K562 (cell line): ENCODE measurements around the gene SMIM13. TPM values are rescaled to one million over a fixed set of nuclear protein-coding genes. Genes with fewer than 3 reads are reported as not detected.

ENCODE experiments used
- ELF4 ChIP-seq: fragments of 450-650 bp; formaldehyde crosslinking; IDR thresholded peaks from 2 replicates; pipeline ENCODE4 v1.4.0; 2022; ENCODE audit warnings: missing genetic modification characterization
- MGA ChIP-seq: fragments of 450-650 bp; IDR thresholded peaks from 2 replicates; pipeline ENCODE4 v1.6.1; 2016; ENCODE audit warnings: mild to moderate bottlenecking, moderate library complexity
- PML ChIP-seq: IDR thresholded peaks from 2 replicates; pipeline ENCODE4 v1.6.1; 2012; ENCODE audit warnings: low read length, inconsistent platforms
- ZKSCAN1 ChIP-seq: fragments of 150-350 bp; IDR thresholded peaks from 2 replicates; pipeline ENCODE4 v1.6.1; 2016; ENCODE audit warnings: low read depth, low read length
- ZNF174 ChIP-seq: fragments of 250-450 bp; sonication (Bioruptor Pico); IDR thresholded peaks from 2 replicates; pipeline ENCODE4 v1.4.0; 2020; ENCODE audit warnings: mild to moderate bottlenecking
- ZNF592 ChIP-seq: fragments of 450-650 bp; IDR thresholded peaks from 2 replicates; pipeline ENCODE4 v1.6.1; 2017; ENCODE audit warnings: antibody characterized with exemption, mild to moderate bottlenecking
- polyA plus RNA-seq, 8 experiments: library from polyadenylated mRNA; depleted of rRNA in 4 of 8; stranded (reverse) in 5 of 8; unstranded in 3 of 8; fragments of >200 nt; fragmentation: Nextera tagmentation in 2 of 8; fragmentation: Illumina TruSeq in 1 of 8; extraction: Ambion mirVana in 2 of 8; extraction: Trizol in 1 of 8; gene quantifications; 2 replicates each; pipeline versions ENCODE4 v1.2.1 to v1.2.3, GENCODE V29; 2011 to 2014; ENCODE audit warnings: inconsistent platforms in 1 of 8, missing spikeins in 1 of 8
- total RNA-seq, 7 experiments: library from RNA; depleted of rRNA in 6 of 7; stranded (reverse); fragments of >200 nt in 6 of 7; fragmentation: Illumina TruSeq in 2 of 7; extraction: Trizol in 2 of 7; gene quantifications; 2 replicates each; pipeline versions ENCODE4 v1.2.1 to v1.2.3, GENCODE V29; 2011 to 2021; ENCODE audit warnings: low replicate concordance in 1 of 7

The SMIM13 gene
- total and polyA plus RNA-seq, 9 of the 15 experiments (the other 6 are each of a cell fraction or from before 2014, with no cell fraction given), result 5.5 to 24.8 (median 11.7) TPM

- TF ChIP-seq MGA (peak; percentile 19; the same call in 1 of the 2 replicates), ZKSCAN1 (0 out of 2 replicates have a peak, but pooled peaks have one; percentile 8), ZNF592 (peak; percentile 4; the same call in 1 of the 2 replicates), ELF4 (CRISPR knock-in tag) (0 out of 2 replicates have a peak, but pooled peaks have one; percentile 2), ZNF174 (no peak), PML (0 out of 2 replicates have a peak, but pooled peaks have one; percentile 36)
Measured at GRCh38 chr6:11093376-11093625, 333 bp upstream of the SMIM13 start (continued).
